HepG2 (cell line): ENCODE measurements around the gene LAMA5. TPM values are rescaled to one million over a fixed set of nuclear protein-coding genes. Genes with fewer than 3 reads are reported as not detected.
A peak's percentile ranks its signal among the peaks of the same experiment; 100 is the strongest.

ENCODE experiments used
- DNMT1 ChIP-seq: sonication (generic); formaldehyde crosslinking; IDR thresholded peaks from 2 replicates; pipeline ENCODE4 v1.5.1; 2020; ENCODE audit warnings: mild to moderate bottlenecking, missing genetic modification reagents
- MEIS2 ChIP-seq: sonication (generic); formaldehyde crosslinking; IDR thresholded peaks from 2 replicates; pipeline ENCODE4 v1.9.0; 2021; ENCODE audit warnings: mild to moderate bottlenecking, missing genetic modification reagents
- MLLT10 ChIP-seq: sonication (generic); formaldehyde crosslinking; IDR thresholded peaks from 2 replicates; pipeline ENCODE4 v1.4.0; 2020; ENCODE audit warnings: missing genetic modification reagents
- PRMT3 ChIP-seq: sonication (generic); formaldehyde crosslinking; IDR thresholded peaks from 2 replicates; pipeline ENCODE4 v1.8.1; 2022; ENCODE audit warnings: low read depth, mild to moderate bottlenecking, moderate library complexity, missing genetic modification reagents, borderline replicate concordance
- RNF2 ChIP-seq: fragments of 450-650 bp; conservative IDR thresholded peaks from 2 replicates; pipeline ENCODE4 v1.6.1; 2016; ENCODE audit warnings: low read depth
- SRSF9 ChIP-seq: fragments of 200-400 bp; formaldehyde crosslinking; IDR thresholded peaks from 2 replicates; pipeline ENCODE4 v1.6.1; 2018; ENCODE audit warnings: borderline replicate concordance, mild to moderate bottlenecking, low read depth, low read length; ENCODE audit not compliant: insufficient read depth, poor library complexity, severe bottlenecking
- SRY ChIP-seq: sonication (generic); formaldehyde crosslinking; IDR thresholded peaks from 2 replicates; pipeline ENCODE4 v1.8.0; 2022; ENCODE audit warnings: mild to moderate bottlenecking, missing genetic modification reagents
- ZBTB4 ChIP-seq: sonication (generic); formaldehyde crosslinking; IDR thresholded peaks from 2 replicates; pipeline ENCODE4 v1.4.0; 2020; ENCODE audit warnings: missing genetic modification reagents, mild to moderate bottlenecking, borderline replicate concordance
- ZBTB43 ChIP-seq: sonication (generic); formaldehyde crosslinking; conservative IDR thresholded peaks from 2 replicates; pipeline ENCODE4 v1.4.0; 2020; ENCODE audit warnings: missing genetic modification reagents
- ZFY ChIP-seq: sonication (generic); formaldehyde crosslinking; IDR thresholded peaks from 2 replicates; pipeline ENCODE4 v1.4.0; 2020; ENCODE audit warnings: missing genetic modification reagents
- ZNF317 ChIP-seq: sonication (generic); formaldehyde crosslinking; IDR thresholded peaks from 2 replicates; pipeline ENCODE4 v1.5.0; 2020; ENCODE audit warnings: mild to moderate bottlenecking, missing genetic modification reagents
- ZNF354B ChIP-seq: sonication (generic); formaldehyde crosslinking; IDR thresholded peaks from 2 replicates; pipeline ENCODE4 v1.8.0; 2022; ENCODE audit warnings: mild to moderate bottlenecking, missing genetic modification reagents
- ZNF780A ChIP-seq: sonication (generic); formaldehyde crosslinking; IDR thresholded peaks from 2 replicates; pipeline ENCODE4 v1.8.0; 2022; ENCODE audit warnings: mild to moderate bottlenecking, missing genetic modification reagents, moderate library complexity
- polyA plus RNA-seq, 8 experiments: library from polyadenylated mRNA; depleted of rRNA in 3 of 8; stranded (reverse) in 7 of 8; unstranded in 1 of 8; fragments of >200 nt; fragmentation: Illumina TruSeq in 4 of 8; extraction: Trizol in 4 of 8; gene quantifications; 2 replicates each; pipeline versions ENCODE4 v1.2.1 to v1.2.3, GENCODE V29; 2011 to 2016; ENCODE audit warnings: low read depth in 4 of 8, missing spikeins in 1 of 8, mixed read lengths in 1 of 8; ENCODE audit not compliant: insufficient read depth in 1 of 8
- total RNA-seq, 5 experiments: library from RNA; depleted of rRNA; stranded (reverse); fragments of >200 nt; fragmentation: Illumina TruSeq; extraction: Trizol; gene quantifications; 2 replicates each; pipeline ENCODE4 v1.2.3, GENCODE V29; 2016; ENCODE audit warnings: low read depth in 1 of 5
- TF ChIP-seq, protein P1 (sequence below): IDR thresholded peaks from 2 replicates; pipeline ENCODE4 v1.6.1; 2016; ENCODE audit warnings: low read depth, missing genetic modification reagents, missing compliant biosample characterization
- TF ChIP-seq, protein P2 (sequence below): IDR thresholded peaks from 2 replicates; pipeline ENCODE4 v1.6.1; 2018; ENCODE audit warnings: missing genetic modification reagents
- TF ChIP-seq, protein P3 (sequence below): sonication (generic); formaldehyde crosslinking; conservative IDR thresholded peaks from 2 replicates; pipeline ENCODE4 v1.8.1; 2023; ENCODE audit warnings: missing genetic modification reagents

The LAMA5 gene
- total and polyA plus RNA-seq, 2 of the 13 experiments (the other 11 are each of a cell fraction or from before 2014, with no cell fraction given): 21.0 to 44.7 TPM

DNA sequence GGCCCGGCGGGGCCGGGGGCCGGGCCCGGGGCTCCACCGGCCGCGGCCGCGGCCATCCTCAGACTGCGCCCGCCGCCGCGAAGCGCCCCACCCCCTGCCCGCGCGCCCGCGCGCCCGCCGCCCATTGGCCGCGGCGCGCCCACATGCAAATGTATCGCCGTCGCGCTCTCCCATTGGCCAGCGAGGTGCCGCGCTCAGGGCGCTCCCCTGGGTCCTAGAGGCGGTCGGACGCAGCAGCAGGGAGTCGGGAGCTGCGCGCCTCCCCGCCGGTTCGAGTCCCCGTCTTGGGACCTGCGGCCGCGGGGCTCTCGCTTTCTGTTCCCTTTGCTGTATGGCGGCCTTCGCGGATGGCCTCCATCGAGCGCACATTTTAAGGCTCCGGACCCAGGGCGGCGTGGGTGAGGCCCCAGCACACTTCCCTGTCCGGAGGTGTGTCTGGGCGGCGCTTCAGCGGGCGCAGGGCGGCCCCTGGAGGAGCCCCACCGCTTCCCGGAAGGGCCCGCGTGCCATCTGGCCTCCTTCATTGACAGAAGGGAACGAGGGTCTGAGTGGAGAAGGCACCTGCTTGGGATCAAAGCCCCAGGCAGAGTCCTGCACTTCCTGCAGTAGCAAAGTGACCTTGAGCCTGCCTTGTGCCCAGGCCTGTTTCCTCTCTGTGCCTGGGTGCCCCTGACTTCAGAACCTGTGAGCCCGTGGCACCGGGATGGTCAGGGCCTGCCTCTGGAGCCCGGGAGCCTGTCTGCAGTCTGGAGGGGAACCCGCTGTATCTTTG, 40.3 kb upstream of the LAMA5 start, which contains the start of gene CABLES2 (continued):
- TF ChIP-seq, protein P1, sequence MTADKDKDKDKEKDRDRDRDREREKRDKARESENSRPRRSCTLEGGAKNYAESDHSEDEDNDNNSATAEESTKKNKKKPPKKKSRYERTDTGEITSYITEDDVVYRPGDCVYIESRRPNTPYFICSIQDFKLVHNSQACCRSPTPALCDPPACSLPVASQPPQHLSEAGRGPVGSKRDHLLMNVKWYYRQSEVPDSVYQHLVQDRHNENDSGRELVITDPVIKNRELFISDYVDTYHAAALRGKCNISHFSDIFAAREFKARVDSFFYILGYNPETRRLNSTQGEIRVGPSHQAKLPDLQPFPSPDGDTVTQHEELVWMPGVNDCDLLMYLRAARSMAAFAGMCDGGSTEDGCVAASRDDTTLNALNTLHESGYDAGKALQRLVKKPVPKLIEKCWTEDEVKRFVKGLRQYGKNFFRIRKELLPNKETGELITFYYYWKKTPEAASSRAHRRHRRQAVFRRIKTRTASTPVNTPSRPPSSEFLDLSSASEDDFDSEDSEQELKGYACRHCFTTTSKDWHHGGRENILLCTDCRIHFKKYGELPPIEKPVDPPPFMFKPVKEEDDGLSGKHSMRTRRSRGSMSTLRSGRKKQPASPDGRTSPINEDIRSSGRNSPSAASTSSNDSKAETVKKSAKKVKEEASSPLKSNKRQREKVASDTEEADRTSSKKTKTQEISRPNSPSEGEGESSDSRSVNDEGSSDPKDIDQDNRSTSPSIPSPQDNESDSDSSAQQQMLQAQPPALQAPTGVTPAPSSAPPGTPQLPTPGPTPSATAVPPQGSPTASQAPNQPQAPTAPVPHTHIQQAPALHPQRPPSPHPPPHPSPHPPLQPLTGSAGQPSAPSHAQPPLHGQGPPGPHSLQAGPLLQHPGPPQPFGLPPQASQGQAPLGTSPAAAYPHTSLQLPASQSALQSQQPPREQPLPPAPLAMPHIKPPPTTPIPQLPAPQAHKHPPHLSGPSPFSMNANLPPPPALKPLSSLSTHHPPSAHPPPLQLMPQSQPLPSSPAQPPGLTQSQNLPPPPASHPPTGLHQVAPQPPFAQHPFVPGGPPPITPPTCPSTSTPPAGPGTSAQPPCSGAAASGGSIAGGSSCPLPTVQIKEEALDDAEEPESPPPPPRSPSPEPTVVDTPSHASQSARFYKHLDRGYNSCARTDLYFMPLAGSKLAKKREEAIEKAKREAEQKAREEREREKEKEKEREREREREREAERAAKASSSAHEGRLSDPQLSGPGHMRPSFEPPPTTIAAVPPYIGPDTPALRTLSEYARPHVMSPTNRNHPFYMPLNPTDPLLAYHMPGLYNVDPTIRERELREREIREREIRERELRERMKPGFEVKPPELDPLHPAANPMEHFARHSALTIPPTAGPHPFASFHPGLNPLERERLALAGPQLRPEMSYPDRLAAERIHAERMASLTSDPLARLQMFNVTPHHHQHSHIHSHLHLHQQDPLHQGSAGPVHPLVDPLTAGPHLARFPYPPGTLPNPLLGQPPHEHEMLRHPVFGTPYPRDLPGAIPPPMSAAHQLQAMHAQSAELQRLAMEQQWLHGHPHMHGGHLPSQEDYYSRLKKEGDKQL (CRISPR knock-in tag): no peak
- TF ChIP-seq ZBTB43: peak; percentile 78
- TF ChIP-seq MLLT10 (CRISPR knock-in tag): peak; percentile 51; the same call in 1 of the 2 replicates
- peak; percentile 81; the same call in 1 of the 2 replicates for TF ChIP-seq ZBTB4 (CRISPR knock-in tag)
- peak; percentile 85 for TF ChIP-seq ZNF317 (CRISPR knock-in tag)
- no peak for TF ChIP-seq SRSF9
- TF ChIP-seq DNMT1 (CRISPR knock-in tag): peak; percentile 80; the same call in 1 of the 2 replicates
- TF ChIP-seq ZFY (CRISPR knock-in tag): no peak
- no peak for TF ChIP-seq PRMT3
- peak; percentile 89 for TF ChIP-seq RNF2
- TF ChIP-seq ZNF354B: no peak
- TF ChIP-seq ZNF780A (CRISPR knock-in tag): no peak
- peak; percentile 96 for TF ChIP-seq MEIS2 (CRISPR knock-in tag)
- TF ChIP-seq, protein P2, sequence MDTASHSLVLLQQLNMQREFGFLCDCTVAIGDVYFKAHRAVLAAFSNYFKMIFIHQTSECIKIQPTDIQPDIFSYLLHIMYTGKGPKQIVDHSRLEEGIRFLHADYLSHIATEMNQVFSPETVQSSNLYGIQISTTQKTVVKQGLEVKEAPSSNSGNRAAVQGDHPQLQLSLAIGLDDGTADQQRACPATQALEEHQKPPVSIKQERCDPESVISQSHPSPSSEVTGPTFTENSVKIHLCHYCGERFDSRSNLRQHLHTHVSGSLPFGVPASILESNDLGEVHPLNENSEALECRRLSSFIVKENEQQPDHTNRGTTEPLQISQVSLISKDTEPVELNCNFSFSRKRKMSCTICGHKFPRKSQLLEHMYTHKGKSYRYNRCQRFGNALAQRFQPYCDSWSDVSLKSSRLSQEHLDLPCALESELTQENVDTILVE (CRISPR knock-in tag): peak; percentile 87; the same call in 1 of the 2 replicates
- peak; percentile 83 for TF ChIP-seq SRY (CRISPR knock-in tag)
- TF ChIP-seq, protein P3, sequence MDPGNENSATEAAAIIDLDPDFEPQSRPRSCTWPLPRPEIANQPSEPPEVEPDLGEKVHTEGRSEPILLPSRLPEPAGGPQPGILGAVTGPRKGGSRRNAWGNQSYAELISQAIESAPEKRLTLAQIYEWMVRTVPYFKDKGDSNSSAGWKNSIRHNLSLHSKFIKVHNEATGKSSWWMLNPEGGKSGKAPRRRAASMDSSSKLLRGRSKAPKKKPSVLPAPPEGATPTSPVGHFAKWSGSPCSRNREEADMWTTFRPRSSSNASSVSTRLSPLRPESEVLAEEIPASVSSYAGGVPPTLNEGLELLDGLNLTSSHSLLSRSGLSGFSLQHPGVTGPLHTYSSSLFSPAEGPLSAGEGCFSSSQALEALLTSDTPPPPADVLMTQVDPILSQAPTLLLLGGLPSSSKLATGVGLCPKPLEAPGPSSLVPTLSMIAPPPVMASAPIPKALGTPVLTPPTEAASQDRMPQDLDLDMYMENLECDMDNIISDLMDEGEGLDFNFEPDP (CRISPR knock-in tag): no peak
